Measurements from ENCODE around the gene LST1. TPM values are rescaled to one million over a fixed set of nuclear protein-coding genes. Genes with fewer than 3 reads are reported as not detected.

LST1 gene
- total RNA-seq, 1 experiment from 2014 or later = 0.66 TPM

- Mint-ChIP-seq H3K27ac (peak within 1 kb of the TSS; percentile 10; the same call in 1 of the 2 replicates), H3K4me3 (peak within 1 kb of the TSS; percentile 92), H3K36me3 (no peaks in the 10 kb centered on the region), H3K27me3 (ENCODE audit: low read depth) (peaks cover 37% of the 10 kb centered on the region), H3K9me3 (no peaks in the 10 kb centered on the region), H3K4me1 (peaks cover 38% of the 10 kb centered on the region)
- ChIA-PET POLR2A (interaction anchor here (1.2 kb wide), 1 partner anchor 41 kb away, joined by 3 read pairs; the partner anchor contains the start of gene DDX39B), CTCF (interaction anchor here (1.1 to 15.1 kb wide), 7 partner anchors 8 to 35 kb away, joined by 3 to 293 read pairs (median 31); partner anchors contain the start of genes ATP6V1G2, NCR3 and NFKBIL1)
- DNase-seq (ENCODE audit: low spot score) (no peak), ATAC-seq (no peak)
- no peak for TF ChIP-seq MXD4 (CRISPR knock-in tag; IDR thresholded peaks at IDR 0.05; ENCODE audit: borderline replicate concordance)
- no peak for TF ChIP-seq JUN (CRISPR knock-in tag; IDR thresholded peaks at IDR 0.05)
- no peak for TF ChIP-seq E2F1 (CRISPR knock-in tag; IDR thresholded peaks at IDR 0.05)
Measured at GRCh38 chr6:31582230-31582643, 3.8 kb upstream of the LST1 start, which contains the start of gene LTB. TSS of gene LTB (minus strand) at chr6:31582424. CDS start at chr6:31582417, 7 bp downstream.

- Mint-ChIP-seq H3K27me3 (ENCODE audit: low read depth) (peaks cover 20% of the 10 kb centered on the region), H3K4me3 (no peak overlapping the region), H3K36me3 (no peaks in the 10 kb centered on the region), H3K9me3 (no peaks in the 10 kb centered on the region), H3K4me1 (peaks cover 20% of the 10 kb centered on the region), H3K27ac (no peak overlapping the region)
- ChIA-PET CTCF (interaction anchor here (0.5 to 15.1 kb wide), 7 partner anchors 11 to 1030 kb away, joined by 3 to 293 read pairs (median 5); partner anchors contain the start of genes AIF1, DDX39B, NCR3 and TNF), POLR2A (interaction anchor here (1.0 kb wide), 1 partner anchor 55 kb away, joined by 3 read pairs; no protein-coding TSS in a partner anchor)
- no peak for TF ChIP-seq SMAD3 (CRISPR knock-in tag; IDR thresholded peaks at IDR 0.05; ENCODE audit: borderline replicate concordance)
- TF ChIP-seq IRF2 (CRISPR knock-in tag; IDR thresholded peaks at IDR 0.05; ENCODE audit: borderline replicate concordance, low read depth) = no peak
- no peak for TF ChIP-seq HMGA2 (CRISPR knock-in tag; IDR thresholded peaks at IDR 0.05)
- TF ChIP-seq E2F5 (CRISPR knock-in tag; IDR thresholded peaks at IDR 0.05) = no peak
- TF ChIP-seq CTCF (IDR thresholded peaks at IDR 0.05) = peak; percentile 54
- TF ChIP-seq SMAD4 (CRISPR knock-in tag; IDR thresholded peaks at IDR 0.05) = no peak
- ATAC-seq (peak; percentile 54), DNase-seq (ENCODE audit: low spot score) (peak; percentile 62)
Measured at GRCh38 chr6:31585491-31585890, 586 bp upstream of the LST1 start.

- H3K27ac Mint-ChIP-seq = no peak overlapping the region
- H3K27me3 Mint-ChIP-seq (ENCODE audit: low read depth) = peaks cover 9% of the 10 kb centered on the region; the same call in 1 of the 2 replicates
- no peaks in the 10 kb centered on the region for H3K36me3 Mint-ChIP-seq
- POLR2A ChIA-PET = interaction anchor here (1.0 kb wide), 1 partner anchor 54 kb away, joined by 3 read pairs; no protein-coding TSS in a partner anchor
- peaks cover 11% of the 10 kb centered on the region for H3K4me1 Mint-ChIP-seq
- H3K9me3 Mint-ChIP-seq = no peaks in the 10 kb centered on the region
- ATAC-seq (no peak), DNase-seq (ENCODE audit: low spot score) (no peak)
- CTCF ChIA-PET = interaction anchor here (0.9 to 15.1 kb wide), 7 partner anchors 10 to 45 kb away, joined by 4 to 293 read pairs (median 8); partner anchors contain the start of genes ATP6V1G2, DDX39B, NCR3 and TNF
- no peak overlapping the region for H3K4me3 Mint-ChIP-seq
- TF ChIP-seq NFATC4 (CRISPR knock-in tag; IDR thresholded peaks at IDR 0.05) (no peak), AFF4 (CRISPR knock-in tag; IDR thresholded peaks at IDR 0.05; ENCODE audit: borderline replicate concordance) (no peak), GRHL2 (CRISPR knock-in tag; IDR thresholded peaks at IDR 0.05; ENCODE audit: insufficient replicate concordance, severe bottlenecking) (no peak), USF2 (CRISPR knock-in tag; IDR thresholded peaks at IDR 0.05) (no peak), JUN (CRISPR knock-in tag; IDR thresholded peaks at IDR 0.05) (no peak), GTF2I (CRISPR knock-in tag; conservative IDR thresholded peaks at IDR 0.05) (no peak), MYBL2 (CRISPR knock-in tag; IDR thresholded peaks at IDR 0.05) (no peak), NFYB (CRISPR knock-in tag; conservative IDR thresholded peaks at IDR 0.05; ENCODE audit: low read depth) (no peak), TCF7 (CRISPR knock-in tag; IDR thresholded peaks at IDR 0.05; ENCODE audit: low read depth) (no peak), CREB1 (CRISPR knock-in tag; IDR thresholded peaks at IDR 0.05) (no peak), ATF3 (CRISPR knock-in tag; conservative IDR thresholded peaks at IDR 0.05) (no peak)
Measured at GRCh38 chr6:31586599-31587281, 663 bp downstream of the LST1 start.

Data from WTC11 (cell line).